Measurements from ENCODE around the gene ATXN3. TPM values are rescaled to one million over a fixed set of nuclear protein-coding genes. Genes with fewer than 3 reads are reported as not detected.

Gene ATXN3
- total and polyA plus RNA-seq, 2 of the 13 experiments (the other 11 are each of a cell fraction or from before 2014, with no cell fraction given), result 14.9 to 17.3 TPM

DNA sequence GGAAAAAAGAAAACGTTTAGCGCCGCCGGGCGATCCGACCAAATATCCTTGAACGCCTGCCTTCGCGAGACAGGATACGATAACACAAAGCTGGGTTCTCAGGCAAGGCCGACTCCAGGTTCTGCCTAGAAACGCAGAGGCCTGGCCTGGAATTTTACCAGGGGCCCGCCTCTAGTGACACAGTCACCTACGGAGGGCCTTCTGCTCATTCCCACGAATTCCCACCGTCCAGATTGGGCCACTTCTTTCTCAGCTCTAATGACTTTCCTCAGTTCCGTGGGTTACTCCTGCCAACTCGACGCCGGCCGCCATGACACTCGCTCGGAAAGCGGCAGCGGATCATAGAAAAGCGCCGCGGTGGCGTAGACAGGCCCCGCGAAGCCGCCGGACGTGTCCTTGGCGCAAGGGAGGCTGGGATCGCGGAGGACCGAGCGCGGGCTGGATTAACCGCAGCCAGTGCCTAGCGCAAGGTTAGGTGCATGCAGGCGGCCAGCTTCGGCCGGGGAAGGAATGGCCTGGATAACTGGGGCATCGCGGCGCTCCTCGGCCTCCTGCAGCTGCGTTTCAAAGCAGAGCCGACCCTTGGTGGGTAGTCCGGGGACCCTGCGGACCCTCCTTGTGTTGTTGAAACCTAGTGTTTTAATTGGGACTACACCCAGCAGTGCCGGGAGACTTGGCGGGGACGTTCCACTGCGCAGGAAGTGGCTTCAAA, 66.5 kb downstream of the ATXN3 start, which contains the start of gene TRIP11 (continued):
- TF ChIP-seq YEATS4 (CRISPR knock-in tag; IDR thresholded peaks at IDR 0.05; ENCODE audit: borderline replicate concordance), result peak; percentile 97
- TF ChIP-seq, protein P1, sequence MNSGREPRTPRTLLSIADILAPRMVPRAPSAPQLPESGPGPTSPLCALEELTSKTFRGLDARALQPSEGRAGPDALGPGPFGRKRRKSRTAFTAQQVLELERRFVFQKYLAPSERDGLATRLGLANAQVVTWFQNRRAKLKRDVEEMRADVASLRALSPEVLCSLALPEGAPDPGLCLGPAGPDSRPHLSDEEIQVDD (CRISPR knock-in tag; IDR thresholded peaks at IDR 0.05; ENCODE audit: borderline replicate concordance), result no peak
- peak; percentile 61; the same call in 1 of the 2 replicates for TF ChIP-seq ZNF776 (CRISPR knock-in tag; IDR thresholded peaks at IDR 0.05)
- TF ChIP-seq ISL2 (CRISPR knock-in tag; IDR thresholded peaks at IDR 0.05), result peak; percentile 73
- peak; percentile 97 for TF ChIP-seq GABPB1 (CRISPR knock-in tag; IDR thresholded peaks at IDR 0.05)
- peak; percentile 58; the same call in 1 of the 2 replicates for TF ChIP-seq ZNF292 (CRISPR knock-in tag; IDR thresholded peaks at IDR 0.05; ENCODE audit: borderline replicate concordance, low read depth)
- TF ChIP-seq KDM6A (CRISPR knock-in tag; IDR thresholded peaks at IDR 0.05; ENCODE audit: low read depth), result no peak
- TF ChIP-seq, protein P2, sequence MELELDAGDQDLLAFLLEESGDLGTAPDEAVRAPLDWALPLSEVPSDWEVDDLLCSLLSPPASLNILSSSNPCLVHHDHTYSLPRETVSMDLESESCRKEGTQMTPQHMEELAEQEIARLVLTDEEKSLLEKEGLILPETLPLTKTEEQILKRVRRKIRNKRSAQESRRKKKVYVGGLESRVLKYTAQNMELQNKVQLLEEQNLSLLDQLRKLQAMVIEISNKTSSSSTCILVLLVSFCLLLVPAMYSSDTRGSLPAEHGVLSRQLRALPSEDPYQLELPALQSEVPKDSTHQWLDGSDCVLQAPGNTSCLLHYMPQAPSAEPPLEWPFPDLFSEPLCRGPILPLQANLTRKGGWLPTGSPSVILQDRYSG (CRISPR knock-in tag; IDR thresholded peaks at IDR 0.05), result peak; percentile 73; the same call in 1 of the 2 replicates
- TF ChIP-seq, protein P3, sequence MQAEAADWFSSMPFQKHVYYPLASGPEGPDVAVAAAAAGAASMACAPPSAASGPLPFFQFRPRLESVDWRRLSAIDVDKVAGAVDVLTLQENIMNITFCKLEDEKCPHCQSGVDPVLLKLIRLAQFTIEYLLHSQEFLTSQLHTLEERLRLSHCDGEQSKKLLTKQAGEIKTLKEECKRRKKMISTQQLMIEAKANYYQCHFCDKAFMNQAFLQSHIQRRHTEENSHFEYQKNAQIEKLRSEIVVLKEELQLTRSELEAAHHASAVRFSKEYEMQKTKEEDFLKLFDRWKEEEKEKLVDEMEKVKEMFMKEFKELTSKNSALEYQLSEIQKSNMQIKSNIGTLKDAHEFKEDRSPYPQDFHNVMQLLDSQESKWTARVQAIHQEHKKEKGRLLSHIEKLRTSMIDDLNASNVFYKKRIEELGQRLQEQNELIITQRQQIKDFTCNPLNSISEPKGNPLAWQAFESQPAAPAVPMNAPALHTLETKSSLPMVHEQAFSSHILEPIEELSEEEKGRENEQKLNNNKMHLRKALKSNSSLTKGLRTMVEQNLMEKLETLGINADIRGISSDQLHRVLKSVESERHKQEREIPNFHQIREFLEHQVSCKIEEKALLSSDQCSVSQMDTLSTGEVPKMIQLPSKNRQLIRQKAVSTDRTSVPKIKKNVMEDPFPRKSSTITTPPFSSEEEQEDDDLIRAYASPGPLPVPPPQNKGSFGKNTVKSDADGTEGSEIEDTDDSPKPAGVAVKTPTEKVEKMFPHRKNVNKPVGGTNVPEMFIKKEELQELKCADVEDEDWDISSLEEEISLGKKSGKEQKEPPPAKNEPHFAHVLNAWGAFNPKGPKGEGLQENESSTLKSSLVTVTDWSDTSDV (CRISPR knock-in tag; IDR thresholded peaks at IDR 0.05), result no peak
- TF ChIP-seq, protein P4, sequence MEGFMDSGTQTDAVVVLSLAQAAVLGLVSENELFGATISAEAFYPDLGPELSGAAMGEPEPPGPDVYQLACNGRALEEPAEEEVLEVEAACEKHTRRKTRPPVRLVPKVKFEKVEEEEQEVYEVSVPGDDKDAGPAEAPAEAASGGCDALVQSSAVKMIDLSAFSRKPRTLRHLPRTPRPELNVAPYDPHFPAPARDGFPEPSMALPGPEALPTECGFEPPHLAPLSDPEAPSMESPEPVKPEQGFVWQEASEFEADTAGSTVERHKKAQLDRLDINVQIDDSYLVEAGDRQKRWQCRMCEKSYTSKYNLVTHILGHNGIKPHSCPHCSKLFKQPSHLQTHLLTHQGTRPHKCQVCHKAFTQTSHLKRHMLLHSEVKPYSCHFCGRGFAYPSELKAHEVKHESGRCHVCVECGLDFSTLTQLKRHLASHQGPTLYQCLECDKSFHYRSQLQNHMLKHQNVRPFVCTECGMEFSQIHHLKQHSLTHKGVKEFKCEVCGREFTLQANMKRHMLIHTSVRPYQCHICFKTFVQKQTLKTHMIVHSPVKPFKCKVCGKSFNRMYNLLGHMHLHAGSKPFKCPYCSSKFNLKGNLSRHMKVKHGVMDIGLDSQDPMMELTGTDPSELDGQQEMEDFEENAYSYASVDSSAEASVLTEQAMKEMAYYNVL (CRISPR knock-in tag; IDR thresholded peaks at IDR 0.05; ENCODE audit: borderline replicate concordance), result 0 out of 2 replicates have a peak, but pooled peaks have one; percentile 49
- TF ChIP-seq ZGPAT (CRISPR knock-in tag; IDR thresholded peaks at IDR 0.05), result peak; percentile 82
- TF ChIP-seq, protein P5, sequence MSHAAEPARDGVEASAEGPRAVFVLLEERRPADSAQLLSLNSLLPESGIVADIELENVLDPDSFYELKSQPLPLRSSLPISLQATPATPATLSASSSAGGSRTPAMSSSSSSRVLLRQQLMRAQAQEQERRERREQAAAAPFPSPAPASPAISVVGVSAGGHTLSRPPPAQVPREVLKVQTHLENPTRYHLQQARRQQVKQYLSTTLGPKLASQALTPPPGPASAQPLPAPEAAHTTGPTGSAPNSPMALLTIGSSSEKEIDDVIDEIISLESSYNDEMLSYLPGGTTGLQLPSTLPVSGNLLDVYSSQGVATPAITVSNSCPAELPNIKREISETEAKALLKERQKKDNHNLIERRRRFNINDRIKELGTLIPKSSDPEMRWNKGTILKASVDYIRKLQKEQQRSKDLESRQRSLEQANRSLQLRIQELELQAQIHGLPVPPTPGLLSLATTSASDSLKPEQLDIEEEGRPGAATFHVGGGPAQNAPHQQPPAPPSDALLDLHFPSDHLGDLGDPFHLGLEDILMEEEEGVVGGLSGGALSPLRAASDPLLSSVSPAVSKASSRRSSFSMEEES (CRISPR knock-in tag; IDR thresholded peaks at IDR 0.05), result peak; percentile 67; the same call in 1 of the 2 replicates
- TF ChIP-seq PHF20 (CRISPR knock-in tag; IDR thresholded peaks at IDR 0.05), result peak; percentile 93
- TF ChIP-seq MIER3 (CRISPR knock-in tag; IDR thresholded peaks at IDR 0.05; ENCODE audit: borderline replicate concordance), result peak; percentile 96; the same call in 1 of the 2 replicates
- TF ChIP-seq ZNF605 (CRISPR knock-in tag; IDR thresholded peaks at IDR 0.05), result peak; percentile 95
- peak; percentile 63 for TF ChIP-seq ZNF263 (CRISPR knock-in tag; IDR thresholded peaks at IDR 0.05)
- TF ChIP-seq E2F1 (CRISPR knock-in tag; IDR thresholded peaks at IDR 0.05), result peak; percentile 81
- peak; percentile 75; the same call in 1 of the 2 replicates for TF ChIP-seq SATB2 (CRISPR knock-in tag; IDR thresholded peaks at IDR 0.05)

Measured in HepG2 (cell line).